Fibroblast of skin of right quadriceps (primary cell): ENCODE results near the gene TEX13D.

Experiments
- DNase-seq: peaks from one replicate; pipeline ENCODE4 v3.0.0-alpha.2; 2013

The TEX13D gene

GRCh38 chrX:124348885-124349453 is 16.5 kb downstream of the TEX13D start:
- DNase-seq: no peak

DNA sequence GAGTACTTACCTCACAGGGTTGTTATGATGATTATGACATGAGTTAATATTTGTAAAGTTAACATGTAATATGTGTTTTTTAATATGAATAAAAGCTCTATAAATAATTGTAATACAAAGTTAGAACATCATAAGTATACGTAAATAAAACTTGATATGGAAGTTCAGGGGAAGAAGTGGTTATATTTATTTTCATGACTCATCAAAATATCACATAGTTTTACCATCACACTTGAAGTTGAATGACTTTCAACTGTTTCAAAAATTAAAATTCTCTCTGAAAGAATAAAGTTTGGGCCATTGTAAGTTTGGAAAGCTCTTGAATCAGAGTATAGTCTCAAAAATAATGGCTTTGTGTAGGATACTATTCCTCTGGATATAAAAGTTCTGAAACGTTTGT is 22.2 kb downstream of the TEX13D start:
- no peak for DNase-seq

DNA sequence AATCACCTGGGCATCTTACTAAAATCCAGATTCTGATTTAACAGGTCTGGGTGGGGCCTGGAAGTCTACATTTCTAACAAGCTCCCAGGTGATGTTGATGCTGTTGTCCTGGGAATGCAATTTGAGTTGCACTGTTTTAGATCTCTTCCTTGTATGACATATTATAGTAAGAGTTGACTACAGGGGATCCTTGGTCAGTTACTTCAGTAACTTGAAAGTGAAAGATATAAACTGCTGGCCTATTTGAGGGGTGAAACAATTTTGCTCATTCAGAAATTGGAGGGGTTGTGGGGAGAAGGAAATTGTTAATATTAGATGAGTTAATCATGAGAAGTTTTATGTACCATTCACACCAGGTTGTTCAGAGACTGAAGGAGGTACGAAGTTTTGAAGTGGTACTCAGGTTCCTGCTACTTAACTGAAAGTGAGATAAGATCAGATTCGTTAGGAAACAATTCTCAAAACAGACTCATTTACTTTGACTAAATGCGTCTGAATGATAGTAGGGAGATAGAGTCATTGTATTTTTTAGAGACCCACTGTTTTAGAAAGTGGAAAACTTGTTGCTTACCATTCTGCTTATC is 26.4 kb downstream of the TEX13D start:
- DNase-seq: no peak

DNA sequence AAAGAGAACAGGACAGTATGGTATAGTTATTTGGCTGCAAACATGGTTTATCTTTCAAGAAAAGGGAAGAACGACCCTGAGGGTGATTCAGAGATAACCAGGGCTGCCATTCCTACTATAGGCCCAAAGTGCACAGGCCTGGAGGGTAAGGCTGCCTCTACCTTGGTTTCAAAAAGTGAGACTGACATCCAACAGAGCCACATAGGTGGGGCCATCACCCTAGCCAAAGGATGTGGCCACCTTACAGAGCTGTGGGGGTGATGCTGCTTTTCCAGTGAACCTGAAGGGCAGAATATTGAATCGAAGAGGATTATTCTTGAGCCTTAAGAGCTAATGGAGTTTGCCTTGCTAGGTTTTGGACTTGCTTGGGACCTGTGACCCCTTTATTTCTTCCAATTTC is 29.6 kb downstream of the TEX13D start:
- DNase-seq: no peak

DNA sequence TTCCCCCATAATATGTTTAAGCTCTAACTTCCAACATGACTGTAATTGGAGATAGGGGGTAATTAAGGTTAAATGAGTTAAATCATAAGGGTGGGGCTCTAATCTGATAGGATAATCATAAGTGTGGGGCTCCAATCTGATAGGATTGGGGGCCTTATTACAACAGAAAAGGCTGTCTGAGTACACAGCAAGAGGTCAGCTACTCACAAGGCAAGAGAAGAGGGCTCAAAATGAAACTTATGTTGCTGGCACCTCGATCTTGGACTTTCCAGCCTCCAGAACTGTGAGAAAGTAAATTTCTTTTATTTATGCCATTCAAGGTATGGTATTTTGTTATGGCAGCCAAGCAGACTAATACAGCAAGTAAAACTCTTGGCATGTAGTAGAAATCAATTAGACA is 30.3 kb downstream of the TEX13D start:
- no peak for DNase-seq

DNA sequence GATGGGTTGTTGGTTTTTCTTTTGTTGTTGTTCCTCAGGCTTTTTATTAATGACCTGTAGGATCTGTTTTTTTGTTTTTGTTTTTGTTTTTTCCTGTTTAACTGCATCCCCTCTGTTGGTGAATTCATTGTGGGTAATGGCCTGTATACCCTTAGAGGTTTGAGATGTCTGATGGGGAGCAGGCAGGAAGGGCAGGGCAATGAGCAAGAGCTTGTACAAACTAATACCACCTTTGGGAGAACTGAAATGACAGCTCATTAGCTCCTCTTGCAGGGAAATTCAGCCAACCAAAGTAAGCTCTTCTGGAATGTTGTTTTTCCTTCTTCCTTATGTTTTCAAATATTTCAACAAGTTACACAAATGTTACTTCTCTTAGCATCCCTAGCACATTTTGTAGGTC is 37.3 kb downstream of the TEX13D start:
- no peak for DNase-seq

DNA sequence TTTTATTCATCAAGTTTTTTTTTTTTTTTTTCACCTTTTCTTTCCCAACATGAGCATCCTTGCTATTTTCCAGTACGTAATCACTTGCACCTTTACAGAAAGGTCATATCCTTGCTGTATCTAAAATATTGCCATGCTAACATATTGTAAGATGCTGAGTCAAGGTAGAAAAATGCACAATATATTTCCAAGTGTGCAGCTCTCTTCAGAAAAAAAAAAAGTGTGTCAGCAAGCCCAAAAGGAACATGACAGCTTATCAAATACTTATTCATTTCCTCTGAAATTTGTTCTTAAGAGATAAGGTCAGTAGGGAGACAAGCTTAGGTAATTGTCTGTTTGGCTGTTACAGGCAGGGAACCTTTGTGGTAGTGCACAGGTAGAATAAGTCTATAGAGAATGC is 40.9 kb downstream of the TEX13D start:
- DNase-seq: peak; percentile 0

DNA sequence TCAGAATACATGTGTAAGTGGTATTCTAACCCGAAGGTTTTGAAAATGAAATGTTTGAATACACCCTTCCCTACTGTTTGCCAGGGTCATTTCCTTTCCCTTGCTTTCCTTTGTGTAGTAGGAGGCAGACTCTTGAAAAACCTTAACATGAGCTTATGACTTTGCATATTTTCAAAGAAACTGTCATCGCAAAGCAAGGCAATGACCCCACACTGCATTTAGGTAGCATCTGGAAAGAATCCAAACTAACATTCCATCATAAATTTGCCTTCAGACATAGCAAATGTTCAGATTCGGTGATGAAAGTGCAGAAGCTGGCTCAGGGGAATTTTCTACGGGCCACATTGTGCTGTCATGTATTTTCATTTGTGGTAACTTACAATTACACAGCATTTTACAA is 46.2 kb downstream of the TEX13D start:
- DNase-seq: peak; percentile 31

DNA sequence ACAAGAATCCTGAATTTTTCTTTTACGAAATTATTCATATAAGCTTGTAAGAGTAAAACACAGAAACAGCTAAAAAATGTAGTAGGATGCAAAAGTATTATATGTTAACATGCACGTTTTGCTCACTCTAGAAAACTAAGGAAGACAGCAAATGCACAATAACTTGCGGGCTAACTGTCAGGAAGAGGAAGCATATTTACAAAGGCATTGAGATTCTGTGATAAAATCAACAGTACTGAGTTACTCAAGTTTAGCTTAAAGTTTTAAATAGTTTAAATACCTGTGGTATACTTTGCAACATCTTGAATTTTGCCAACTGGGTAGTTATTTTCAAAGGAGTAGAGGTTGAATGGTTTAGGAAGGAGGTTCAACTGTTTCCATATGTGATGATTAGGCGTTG is 50.9 kb downstream of the TEX13D start:
- DNase-seq: peak; percentile 28

- DNase-seq: no peak
Measured at GRCh38 chrX:124386401-124386800, 53.9 kb downstream of the TEX13D start.
